Stimulated activated CD4-positive, alpha-beta T cell treated with anti-CD3 and anti-CD28 coated beads, Interleukin-15, amount 100 ng/mL, for 24 hours (primary cell): Measurements from ENCODE around the gene PSG6.
"Not testable (repeated sequence)": the region's sequence is repeated elsewhere in the genome, so short reads cannot be mapped to it uniquely, and the experiment has no call there.

Experiments used
- DNase-seq: peaks from one replicate; pipeline ENCODE4 v3.0.0-alpha.2; 2020

PSG6 gene

DNA sequence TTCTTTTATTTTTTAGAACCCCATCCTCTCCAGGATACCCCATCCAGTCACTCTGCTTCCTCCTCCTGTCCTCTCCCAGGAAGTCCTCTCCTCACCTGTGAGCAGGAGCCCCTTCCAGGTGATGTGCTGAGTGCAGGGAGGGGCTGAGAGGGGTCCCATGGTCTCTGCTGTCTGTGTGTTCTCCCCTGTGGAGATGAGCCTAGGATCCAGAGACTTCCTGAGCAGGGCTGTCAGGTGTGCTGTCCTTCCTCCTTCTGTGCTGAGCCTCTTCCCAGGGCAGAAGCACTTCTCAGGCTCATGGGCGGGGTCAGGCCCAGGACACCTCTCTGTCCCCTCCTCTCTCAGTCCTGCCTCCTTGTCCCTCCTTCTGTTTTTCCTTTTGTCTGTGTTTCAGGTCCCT, at the start of gene PSG6:
TSS of gene PSG6 (minus strand) at position 261 of the 400 bp plus-strand sequence. CDS start at position 159, 102 bp downstream.
- not testable (repeated sequence) for DNase-seq

DNA sequence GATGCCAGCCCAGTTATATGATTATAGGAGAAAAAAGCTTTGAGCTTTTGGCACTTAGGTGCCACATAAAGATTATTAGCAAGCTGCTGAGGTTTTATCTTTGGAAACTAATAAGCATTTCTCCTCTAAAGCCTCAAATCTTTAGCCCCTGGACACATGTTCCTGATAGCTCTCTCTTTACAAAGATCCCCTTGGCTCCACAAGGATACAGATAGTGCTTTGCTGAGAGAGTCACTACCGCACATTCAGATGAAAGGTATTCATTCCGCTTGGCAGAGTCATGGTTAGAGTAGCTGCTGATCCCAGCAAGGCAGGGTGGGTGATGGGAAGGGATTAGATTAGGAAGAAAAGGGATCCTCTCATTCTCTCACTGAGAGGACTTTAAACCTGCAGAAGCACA, 47.5 kb upstream of the PSG6 start:
- DNase-seq, result no peak

DNA sequence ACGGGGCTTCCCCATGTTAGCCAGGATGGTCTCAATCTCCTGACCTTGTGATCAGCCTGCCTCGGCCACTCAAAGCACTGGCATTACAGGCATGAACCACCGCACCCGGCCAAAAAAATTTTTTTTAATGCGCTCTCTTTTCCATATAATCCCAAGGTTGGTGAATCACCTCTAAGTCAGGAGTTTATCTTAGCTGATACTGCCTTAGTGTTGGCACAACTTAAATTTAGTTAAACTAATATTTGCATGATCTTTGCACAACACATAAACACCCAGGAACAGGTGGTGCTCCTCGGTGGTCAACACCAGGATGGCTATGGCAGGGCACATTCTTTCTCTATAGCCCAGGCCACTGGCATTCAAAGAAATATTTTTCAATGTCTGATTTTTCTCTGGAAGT, 43.4 kb upstream of the PSG6 start:
- DNase-seq, result no peak

DNA sequence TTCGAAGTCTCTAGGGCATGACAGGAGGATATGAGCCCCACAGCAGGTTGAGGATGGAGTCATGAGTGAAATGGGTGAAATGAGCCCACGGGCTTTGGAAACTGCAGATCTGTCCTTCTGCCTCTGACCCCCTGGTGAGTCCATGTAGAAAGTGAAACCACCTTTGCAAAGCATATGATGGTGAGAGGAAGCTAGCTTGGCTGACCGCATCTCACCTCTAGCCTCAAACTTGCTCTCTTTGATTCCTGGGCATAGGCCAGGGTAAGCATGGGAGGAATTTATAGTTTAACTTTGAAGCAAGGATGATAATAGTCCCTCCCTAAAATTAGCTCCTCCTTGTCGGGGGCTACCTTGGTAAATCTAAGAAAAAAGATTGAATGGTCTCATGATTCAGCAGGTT, 34.4 kb upstream of the PSG6 start:
- DNase-seq, result not testable (repeated sequence)

DNA sequence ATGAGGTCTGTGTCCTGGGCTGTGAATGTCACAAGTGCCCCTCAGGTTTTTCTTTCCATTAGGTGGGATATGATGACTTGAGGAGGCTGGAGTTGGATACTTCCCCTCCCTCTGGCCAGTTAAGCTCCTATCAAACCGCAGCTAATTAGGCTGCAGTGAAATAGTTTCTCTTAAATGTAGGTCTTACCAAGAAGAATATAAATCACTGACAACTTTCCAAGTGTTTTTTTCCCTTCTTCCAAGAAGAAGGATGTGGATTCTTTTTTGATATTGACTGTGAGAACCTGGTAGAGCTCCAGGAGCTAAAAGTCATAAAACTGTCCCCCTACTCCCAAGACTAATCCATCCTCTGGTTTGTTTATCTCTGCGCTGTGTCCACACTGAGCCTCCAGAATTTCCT, 33.8 kb upstream of the PSG6 start:
- not testable (repeated sequence) for DNase-seq

DNA sequence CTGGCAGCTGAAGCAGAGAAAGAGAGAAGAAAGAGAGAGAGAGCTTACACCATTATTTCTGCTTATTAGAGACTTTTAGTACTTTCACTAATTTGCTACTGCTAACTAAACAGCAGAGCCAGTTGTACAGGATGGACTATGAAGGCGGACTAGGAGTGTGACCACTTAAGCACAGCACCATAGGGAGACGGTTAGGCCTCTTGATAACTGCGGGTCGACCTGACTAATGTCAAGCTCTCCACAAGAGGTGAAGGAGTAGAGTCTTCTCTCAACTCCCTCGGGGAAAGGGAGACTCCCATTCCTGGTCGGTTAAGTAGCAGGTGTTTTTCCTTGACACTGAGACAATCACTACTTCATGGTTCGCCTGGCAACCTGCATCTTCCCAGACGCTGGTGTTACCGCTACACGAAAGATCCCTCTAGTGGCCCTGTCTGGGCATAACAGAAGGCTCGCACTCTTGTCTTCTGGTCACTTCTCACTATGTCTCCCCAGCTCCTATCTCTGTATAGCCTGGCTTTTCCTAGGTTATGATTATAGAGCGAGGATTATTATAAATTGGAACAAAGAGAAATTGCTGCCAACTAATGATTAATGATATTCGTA, 24.6 kb upstream of the PSG6 start:
- peak; percentile 28 for DNase-seq

DNA sequence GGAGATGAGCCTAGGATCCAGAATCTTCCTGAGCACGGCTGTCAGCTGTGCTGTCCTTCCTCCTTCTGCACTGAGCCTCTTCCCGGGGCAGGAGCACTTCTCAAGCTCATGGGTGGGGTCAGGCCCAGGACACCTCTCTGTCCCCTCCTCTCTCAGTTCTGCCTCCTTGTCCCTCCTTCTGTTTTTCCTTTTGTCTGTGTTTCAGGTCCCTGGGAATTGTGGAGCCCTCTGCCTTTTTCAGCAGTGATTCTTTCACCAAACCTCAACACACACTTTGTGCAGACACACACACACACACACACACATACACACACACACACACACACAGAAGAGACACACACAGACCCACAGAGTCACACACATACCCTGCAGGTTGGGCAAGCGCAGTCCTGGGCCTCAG, 19.4 kb upstream of the PSG6 start, which contains the start of gene PSG7:
TSS of gene PSG7 (minus strand) at position 101 of the 400 bp plus-strand sequence. CDS start 131 bp downstream, outside the sequence.
- DNase-seq, result not testable (repeated sequence)

DNA sequence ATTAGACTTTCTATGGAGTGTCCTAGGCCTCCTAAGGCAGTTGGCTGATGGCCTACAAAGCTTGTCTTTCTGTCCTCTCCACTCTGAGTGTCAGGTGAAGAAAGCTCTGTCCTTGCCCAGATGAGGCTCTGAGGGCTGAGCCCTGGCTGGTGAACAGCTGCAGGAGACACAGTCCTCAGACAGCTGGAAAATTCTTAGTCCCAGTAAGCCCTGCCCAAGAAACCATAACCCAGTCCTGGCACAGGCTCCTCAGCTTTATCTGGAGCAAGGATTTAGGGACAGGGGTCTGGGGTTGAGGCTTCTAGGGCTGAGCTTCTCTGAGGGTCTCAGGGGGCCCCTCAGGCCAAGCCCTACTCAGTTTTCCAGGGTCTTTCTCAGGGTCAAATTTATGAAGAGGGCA, 17.0 kb upstream of the PSG6 start:
- DNase-seq, result not testable (repeated sequence)

DNA sequence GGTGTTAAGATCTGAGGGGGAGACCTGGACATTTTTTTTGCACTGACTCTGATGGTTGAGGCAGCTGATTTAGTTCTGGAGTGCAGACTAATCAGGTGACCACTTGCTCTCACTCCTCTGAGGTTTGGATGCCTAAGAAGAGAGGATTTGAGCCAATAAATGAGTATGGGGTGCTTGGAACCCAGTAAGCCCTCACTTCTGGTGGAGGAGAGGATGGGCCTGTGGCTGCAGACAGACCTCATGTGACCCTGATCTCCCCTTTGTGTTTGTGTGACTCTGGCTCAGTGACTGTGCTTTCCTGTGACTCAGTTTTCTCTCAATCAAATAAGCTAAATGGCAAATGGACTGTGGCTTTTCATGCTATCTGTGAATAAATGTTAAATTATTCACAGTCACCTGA, 16.5 kb upstream of the PSG6 start:
- not testable (repeated sequence) for DNase-seq

DNA sequence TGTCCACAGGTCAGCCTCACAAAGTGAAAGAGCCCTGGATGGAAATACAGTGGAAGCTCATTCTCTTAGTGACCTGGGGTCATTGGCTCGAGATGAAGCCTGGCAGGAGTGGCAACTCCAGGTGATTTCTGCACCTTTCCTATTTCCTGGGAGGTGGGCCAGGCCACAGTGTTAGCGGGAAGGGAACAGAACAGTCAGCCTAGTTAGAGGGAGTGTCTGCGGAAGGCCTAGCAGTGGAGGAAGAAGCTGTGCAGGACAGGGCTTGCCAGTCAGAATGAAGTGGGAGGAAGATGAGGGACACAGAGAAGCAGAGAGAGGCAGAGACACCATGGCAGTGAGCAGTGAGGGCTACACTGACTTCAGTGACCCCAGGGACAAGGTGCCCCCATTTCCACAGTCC, 15.7 kb upstream of the PSG6 start:
- not testable (repeated sequence) for DNase-seq

DNA sequence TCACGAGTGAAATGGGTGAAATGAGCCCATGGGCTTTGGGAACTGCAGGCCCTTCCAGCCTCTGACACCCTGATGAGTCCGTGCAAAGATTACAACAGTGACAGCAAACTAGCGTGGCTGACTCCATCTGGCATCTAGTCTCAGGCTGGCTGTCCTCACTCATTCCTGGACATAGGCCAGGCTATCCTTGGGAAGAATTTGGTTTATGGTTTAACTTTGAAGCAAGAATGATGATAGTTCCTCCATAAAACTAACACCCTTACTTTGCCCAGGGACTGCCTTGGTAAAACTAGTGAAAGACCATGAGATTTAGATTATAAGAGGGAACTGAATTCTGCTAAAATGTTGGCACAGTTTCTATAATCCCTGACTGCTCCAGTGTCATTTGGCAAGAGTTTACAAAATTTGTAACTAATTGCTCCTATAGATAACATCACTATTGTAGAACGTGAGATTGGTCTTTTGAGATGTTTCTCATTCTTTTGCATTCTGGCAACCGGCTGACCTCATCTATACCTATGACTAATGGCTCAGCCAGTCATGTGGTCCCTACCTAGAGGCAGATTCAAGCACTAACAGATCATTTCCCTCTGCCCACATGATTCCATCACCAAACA, 14.9 kb upstream of the PSG6 start:
- DNase-seq, result not testable (repeated sequence)

DNA sequence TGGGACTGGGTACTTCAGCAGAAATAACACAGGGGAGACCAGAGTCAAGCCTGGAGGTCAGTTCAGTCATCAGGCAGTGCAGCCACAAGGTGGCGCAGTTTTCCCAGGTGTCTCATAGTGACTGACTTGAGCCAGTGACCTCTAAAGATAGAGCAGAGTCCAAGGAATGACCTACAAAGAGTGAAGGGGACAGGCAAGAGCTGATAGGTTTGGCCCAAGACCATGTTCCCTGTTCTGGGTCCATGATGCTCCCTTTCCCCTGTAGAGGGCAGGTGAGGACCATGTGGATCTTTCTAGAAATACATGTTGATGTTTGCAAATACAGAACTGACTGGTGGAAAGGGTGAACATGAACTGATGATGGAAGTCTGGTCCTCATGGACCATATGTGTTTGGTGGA, 12.5 kb upstream of the PSG6 start:
- peak; percentile 63 for DNase-seq

DNA sequence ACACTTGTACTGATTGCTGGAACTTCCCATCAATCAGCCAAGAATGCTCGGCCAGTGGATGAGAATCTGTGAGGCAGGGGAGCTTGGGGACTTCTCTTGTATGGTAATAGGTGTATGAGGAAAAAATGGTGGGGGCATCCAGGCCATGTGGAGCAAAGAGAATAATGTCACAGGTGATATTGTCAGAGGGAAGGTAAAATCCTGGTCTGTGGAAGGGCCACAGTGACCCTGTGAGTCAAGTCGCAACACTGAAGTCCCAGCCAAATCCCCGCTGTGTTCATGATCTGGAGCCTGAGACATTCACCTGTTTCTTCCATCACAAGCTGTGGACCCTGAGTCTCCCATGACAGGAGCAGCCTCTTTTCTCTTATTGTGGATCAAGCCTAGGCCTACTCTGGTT, 11.2 kb upstream of the PSG6 start:
- no peak for DNase-seq

DNA sequence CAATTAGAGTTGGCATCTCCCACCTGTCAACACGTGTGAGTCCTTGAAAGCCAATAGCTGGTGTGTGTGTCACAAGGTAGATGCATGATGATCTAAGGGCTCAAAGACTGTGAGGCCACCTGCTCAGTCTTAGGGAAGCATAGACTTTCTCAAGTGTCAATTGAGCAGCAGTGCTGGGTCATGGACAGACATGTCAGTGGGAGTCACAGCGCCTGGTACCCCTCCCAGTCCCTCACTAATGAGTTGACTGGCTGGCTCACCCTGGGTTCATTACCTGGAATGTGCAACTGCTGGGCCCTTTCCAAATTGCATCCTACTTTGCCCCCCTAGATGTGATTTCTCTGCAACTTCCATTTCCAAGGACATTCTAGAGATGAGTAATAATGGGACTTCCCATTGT, 9.1 kb upstream of the PSG6 start:
- DNase-seq, result no peak

DNA sequence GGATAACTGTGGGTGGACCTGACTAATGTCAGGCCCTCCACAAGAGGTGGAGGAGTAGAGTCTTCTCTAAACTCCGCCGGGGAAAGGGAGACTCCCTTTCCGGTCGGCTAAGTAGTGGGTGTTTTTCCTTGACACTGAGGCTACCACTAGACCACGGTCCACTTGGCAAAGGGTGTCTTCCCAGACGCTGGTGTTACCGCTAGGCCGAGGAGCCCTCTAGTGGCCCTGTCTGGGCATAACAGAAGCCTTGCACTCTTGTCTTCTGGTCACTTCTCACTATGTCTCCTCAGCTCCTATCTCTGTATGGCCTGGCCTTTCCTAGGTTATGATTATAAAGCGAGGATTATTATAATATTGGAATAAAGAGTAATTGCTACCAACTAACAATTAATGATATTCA, 5.4 kb upstream of the PSG6 start:
- DNase-seq, result peak; percentile 47

DNA sequence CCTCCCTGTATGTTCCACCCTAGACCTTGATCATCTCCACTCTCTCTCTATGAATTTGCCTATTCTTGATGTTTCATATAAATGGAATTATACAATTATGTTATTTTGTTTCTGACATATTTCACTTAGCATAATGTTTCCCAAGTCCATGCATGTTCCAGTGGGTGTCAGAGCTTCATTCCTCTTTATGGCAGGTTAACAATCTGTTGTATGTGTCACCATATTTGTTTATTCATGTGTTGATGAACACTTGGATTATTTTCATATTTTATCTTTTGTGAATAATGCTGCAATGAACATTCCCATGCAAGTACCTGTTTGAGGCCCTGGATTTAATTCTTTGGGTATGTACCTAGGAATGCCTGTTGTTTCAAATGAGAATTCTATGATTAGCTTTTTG, 3.3 kb upstream of the PSG6 start:
- not testable (repeated sequence) for DNase-seq

DNA sequence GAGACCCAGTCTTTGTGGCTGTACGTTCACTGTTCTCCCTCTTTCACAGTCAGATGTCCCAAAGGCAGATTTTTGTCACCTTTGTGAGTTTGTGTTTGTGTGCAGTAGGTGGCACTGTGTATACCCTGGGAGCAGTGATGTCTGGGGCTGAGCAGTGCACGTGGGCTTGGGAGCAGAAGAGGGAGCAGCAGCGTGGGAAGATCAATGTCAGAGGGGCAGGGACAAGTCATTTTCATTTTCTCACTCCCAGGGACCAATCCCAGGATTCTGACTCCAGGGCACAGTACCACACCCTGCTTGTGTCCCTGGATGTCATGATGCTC, 2.0 kb upstream of the PSG6 start:
- no peak for DNase-seq

DNA sequence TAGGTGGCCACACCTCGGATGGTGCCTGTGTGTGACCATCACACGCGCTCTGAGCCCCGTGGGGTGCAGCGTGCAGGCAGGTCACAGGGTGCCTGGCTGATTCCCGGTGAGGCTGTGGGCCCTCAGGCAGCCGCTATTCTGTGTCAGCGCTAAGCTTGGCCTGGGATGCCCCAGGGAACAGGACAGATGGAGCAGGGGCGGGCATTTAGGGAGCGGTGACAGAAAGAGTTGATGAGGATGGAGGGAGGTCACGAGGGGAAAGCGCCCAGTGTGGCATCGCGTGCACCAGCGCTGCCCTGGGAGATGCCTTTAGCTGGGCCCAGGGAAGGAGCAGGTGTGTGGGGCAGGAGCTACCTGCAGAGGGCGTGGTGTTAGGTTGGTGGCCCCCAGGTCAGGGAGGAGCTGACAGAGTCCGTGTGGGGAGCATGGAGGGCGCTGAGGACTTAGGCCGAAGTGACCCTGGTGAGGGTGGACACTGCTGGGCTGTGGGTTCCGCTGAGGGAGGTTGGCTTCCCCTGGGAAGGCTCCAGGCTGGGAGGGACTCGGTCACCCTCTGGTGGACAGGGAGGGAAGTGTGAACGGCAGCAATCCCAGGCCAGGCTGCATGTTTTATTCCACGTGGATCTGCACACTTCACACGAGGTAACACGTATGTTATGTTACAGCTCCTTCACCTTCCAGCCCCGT, 1.5 kb upstream of the PSG6 start:
- DNase-seq, result peak; percentile 7

DNA sequence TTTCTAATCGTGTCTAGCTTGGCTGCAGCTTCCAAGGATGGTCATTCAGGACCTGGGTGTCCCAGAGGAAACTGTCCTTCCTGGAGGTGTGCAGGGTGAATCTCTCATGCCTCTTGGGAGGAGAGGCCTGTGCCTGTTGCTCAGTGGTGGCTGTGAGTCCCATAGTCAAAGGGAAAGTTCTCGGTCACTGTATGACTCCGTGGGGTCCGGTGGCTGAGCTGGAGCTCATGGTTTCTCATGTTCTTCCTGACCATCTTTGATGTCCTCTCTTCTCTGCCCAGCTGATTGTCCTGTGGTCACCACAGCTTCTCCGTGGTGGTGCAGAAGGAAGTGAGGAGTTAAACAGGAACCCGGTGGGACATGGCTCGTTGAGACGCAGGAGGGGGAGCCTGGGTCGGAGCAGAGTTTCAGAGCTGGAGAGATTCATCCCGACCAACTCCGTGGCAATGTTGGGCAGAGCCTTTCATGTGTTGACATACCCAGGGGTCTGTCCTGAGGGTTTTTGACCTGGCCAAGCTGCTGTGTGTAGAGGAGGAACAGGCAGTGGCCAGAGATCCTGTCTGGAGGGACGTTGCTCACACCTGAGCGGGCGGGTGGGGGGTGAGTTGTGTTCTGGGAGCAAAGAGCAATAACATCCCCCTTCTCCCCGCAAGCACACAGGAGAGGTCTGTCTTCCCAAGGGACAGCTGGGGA, 829 bp upstream of the PSG6 start:
- not testable (repeated sequence) for DNase-seq

DNA sequence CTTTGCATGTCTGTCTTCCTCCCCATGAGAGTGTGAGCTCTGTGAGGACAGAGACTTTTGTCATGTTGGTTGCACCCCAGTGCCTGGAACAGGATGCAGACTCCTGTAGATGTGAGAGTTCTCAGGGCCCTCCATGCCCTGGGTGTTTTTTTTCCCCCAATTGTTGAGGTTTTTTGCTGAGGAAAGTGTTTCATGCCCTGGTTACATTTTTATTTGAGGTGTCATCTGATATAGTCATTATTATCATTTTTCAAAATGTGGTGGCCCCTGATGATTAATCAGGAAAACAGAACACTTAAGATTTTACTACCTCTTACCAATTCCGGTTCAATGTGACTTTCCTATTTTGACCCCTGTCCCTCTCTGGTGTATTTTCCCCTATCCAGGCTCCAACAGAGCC, 763 bp downstream of the PSG6 start:
- not testable (repeated sequence) for DNase-seq

DNA sequence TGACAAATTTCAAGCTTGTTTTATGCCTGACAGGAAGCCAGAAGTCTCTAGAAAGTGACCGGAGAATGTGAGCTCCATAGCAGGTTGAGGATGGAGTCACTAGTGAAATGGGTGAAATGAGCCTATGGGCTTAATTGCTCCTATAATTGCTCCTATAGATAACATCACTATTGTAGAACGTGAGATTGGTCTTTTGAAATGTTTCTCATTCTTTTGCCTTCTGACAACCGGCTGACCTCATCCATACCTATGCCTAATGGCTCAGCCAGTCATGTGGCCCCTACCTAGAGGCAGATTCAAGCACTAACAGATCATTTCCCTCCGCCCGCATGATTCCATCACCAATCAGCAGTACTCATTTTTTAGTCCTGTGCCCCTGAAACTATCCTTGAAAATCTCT, 4.2 kb downstream of the PSG6 start:
- DNase-seq, result not testable (repeated sequence)

DNA sequence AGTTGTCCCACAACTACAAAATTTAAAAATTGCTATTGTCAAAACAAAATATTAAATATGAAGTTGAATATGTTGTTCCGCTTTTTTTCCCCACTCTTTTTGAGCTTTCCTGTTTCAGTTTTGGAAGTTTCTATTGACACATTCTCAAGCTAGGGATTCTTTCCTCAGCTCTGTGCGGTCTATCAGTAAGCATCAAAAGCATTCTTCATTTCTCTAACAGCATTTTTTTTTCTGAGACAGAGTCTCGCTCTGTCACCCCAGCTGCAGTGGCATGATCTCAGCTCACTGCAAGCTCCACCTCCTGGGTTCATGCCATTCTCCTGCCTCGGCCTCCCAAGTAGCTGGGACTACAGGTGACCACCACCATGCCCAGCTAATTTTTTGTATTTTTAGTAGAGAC, 4.8 kb downstream of the PSG6 start:
- DNase-seq, result not testable (repeated sequence)

DNA sequence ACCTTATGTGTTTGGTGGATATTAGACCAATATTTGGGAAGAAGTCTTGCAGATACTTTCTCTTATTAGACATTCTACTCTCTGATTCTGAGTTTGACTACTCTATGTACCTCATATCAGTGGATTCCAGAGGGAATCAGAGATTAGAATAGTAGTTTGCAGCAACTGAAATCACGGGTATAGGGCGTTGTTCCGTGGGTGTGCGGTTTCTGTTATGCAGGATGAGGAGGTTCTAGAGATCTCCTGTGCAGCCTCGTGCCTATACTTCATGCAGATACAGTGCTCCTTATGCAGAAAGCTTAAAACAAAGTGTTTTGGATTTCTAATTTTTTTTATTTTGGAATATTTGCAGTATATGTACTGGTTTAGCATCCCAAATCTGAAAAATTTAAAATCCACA, 6.0 kb downstream of the PSG6 start:
- not testable (repeated sequence) for DNase-seq

DNA sequence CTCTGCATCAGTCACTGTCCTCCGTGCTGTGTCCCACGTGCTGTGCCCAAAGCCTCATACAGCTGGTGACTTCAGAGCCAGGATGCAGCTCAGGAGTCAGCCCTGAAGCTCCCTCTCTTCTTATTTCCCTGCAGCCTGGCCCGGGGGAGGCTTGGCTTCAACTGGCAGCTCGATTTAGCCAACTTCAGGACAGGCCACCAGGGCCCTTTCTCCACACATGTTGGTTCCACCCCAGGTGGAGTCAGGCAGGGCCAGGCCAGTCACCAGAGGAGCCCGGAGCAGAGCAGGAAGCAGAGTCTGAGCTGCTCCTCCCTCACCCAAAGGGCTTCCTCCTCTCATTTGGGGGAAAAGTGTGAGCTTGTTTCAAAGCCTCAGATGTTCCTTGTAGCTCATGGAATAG, 11.5 kb downstream of the PSG6 start:
- DNase-seq, result not testable (repeated sequence)
